Neural progenitor cell (in vitro differentiated cells): ENCODE measurements around the gene HECTD4. TPM values are rescaled to one million over a fixed set of nuclear protein-coding genes. Genes with fewer than 3 reads are reported as not detected.

Source experiments
- DNase-seq: peaks from one replicate; pipeline ENCODE4 v3.0.0-alpha.2; 2016; ENCODE audit warnings: low spot score
- H2AFZ ChIP-seq: fragments of 200-600 bp; sonication (generic); replicated peaks from 2 replicates; pipeline ENCODE4 v1.6.1; 2016; ENCODE audit warnings: antibody characterized with exemption
- H3F3A ChIP-seq: fragments of 200-600 bp; sonication (generic); 2 replicates; pipeline ENCODE4 v1.6.1; 2016; ENCODE audit warnings: antibody characterized with exemption, low read depth
- H3K27ac ChIP-seq: fragments of 200-600 bp; sonication (generic); 2 replicates; pipeline ENCODE4 v1.5.1; 2016; ENCODE audit warnings: mild to moderate bottlenecking
- H3K27me3 ChIP-seq: fragments of 200-600 bp; sonication (generic); 2 replicates; pipeline ENCODE4 v1.6.1; 2016; ENCODE audit warnings: mild to moderate bottlenecking, moderate library complexity
- H3K36me3 ChIP-seq: fragments of 200-600 bp; sonication (generic); 2 replicates; pipeline ENCODE4 v1.5.1; 2016
- H3K4me1 ChIP-seq: fragments of 200-600 bp; sonication (generic); 2 replicates; pipeline ENCODE4 v1.6.1; 2016; ENCODE audit warnings: mixed run types
- H3K4me2 ChIP-seq: fragments of 200-600 bp; sonication (generic); 2 replicates; pipeline ENCODE4 v1.6.1; 2016
- H3K4me3 ChIP-seq: fragments of 200-600 bp; sonication (generic); 2 replicates; pipeline ENCODE4 v1.5.1; 2016
- H3K79me2 ChIP-seq: fragments of 200-600 bp; sonication (generic); 2 replicates; pipeline ENCODE4 v1.6.1; 2016; ENCODE audit warnings: low read depth
- H3K9ac ChIP-seq: fragments of 200-600 bp; sonication (generic); 2 replicates; pipeline ENCODE4 v1.6.1; 2016
- H3K9me3 ChIP-seq: fragments of 200-600 bp; sonication (generic); 2 replicates; pipeline ENCODE4 v1.5.1; 2016; ENCODE audit warnings: low read depth
- H4K20me1 ChIP-seq: fragments of 200-600 bp; sonication (generic); 2 replicates; pipeline ENCODE4 v1.6.1; 2016; ENCODE audit warnings: low read depth
- H3K27ac Mint-ChIP-seq: 3 replicates; pipeline ENCODE4 v1.8.0; 2021; ENCODE audit warnings: mixed read lengths
- H3K27me3 Mint-ChIP-seq: 2 replicates; pipeline ENCODE4 v1.8.0; 2022; ENCODE audit warnings: low read depth, mild to moderate bottlenecking, inconsistent platforms, moderate library complexity, mixed read lengths; ENCODE audit not compliant: insufficient read depth
- H3K36me3 Mint-ChIP-seq: 3 replicates; pipeline ENCODE4 v1.8.0; 2021; ENCODE audit warnings: mixed read lengths
- H3K4me1 Mint-ChIP-seq: 3 replicates; pipeline ENCODE4 v1.8.0; 2021; ENCODE audit warnings: mixed read lengths
- H3K4me3 Mint-ChIP-seq: 3 replicates; pipeline ENCODE4 v1.8.0; 2021; ENCODE audit warnings: mild to moderate bottlenecking, moderate library complexity, mixed read lengths
- H3K9me3 Mint-ChIP-seq: 3 replicates; pipeline ENCODE4 v1.8.0; 2020; ENCODE audit warnings: mixed read lengths
- EZH2 ChIP-seq: fragments of 200-600 bp; sonication (generic); IDR thresholded peaks from 2 replicates; pipeline ENCODE4 v1.6.1; 2017; ENCODE audit warnings: antibody characterized with exemption, mild to moderate bottlenecking, moderate library complexity
- EZH2phosphoT487 ChIP-seq: fragments of 200-600 bp; sonication (generic); IDR thresholded peaks from 2 replicates; pipeline ENCODE4 v1.6.1; 2017; ENCODE audit warnings: antibody characterized with exemption
- total RNA-seq: library from RNA; depleted of rRNA; stranded (reverse); fragments of >200 nt; gene quantifications from 2 replicates; pipeline ENCODE4 v1.2.3, GENCODE V29; 2015; ENCODE audit warnings: low replicate concordance
- TF ChIP-seq, protein P1 (sequence below): fragments of 200-600 bp; sonication (generic); IDR thresholded peaks from 2 replicates; pipeline ENCODE4 v1.5.1; 2017; ENCODE audit warnings: antibody characterized with exemption, mild to moderate bottlenecking

Gene HECTD4
- total RNA-seq, 1 donor from 2014 or later: 11.0 TPM

DNA sequence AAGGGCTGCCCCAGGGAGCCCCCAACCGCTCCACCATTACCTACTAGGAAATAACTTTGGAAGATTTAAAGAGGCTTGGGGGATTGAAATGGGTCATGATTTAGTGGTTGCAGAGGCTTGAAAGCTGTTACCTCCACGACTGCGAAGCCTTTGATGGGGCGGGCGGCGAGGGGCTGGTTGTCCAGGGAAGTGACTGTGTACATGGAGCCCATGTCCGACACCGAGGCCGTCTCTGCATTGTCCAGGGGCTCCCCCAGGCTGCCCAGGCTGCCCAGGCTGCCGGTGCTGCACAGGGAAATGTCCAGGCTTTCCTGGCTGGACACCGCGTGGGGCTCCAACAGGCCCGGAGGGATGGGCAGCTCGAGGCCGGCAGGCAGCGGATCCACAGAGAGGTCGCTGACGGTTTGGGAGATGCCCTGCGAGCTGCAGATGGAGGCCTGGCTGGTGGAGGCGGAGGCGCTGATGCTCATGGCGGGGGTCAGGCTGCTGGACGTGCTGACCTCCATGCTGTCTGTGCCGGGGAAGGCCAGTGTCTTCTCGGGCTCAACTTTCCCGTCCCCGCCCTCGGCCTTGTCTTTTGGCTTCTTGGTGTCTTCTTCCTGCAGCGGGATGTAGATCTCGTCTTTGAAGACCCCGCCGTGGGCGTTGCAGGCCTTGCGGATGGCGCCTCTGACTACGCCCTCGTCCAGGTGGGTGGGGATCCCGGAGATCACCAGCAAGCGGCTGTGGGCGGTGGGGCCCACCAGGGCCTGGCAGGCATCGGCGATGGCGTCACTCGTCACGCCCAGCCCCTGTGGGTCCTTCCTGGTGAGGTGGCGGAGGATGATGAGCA lies 198.0 kb downstream of the HECTD4 start:
- Mint-ChIP-seq H3K9me3 (no peaks in the 10 kb centered on the region), H3K27me3 (no peaks in the 10 kb centered on the region), H3K4me1 (peaks cover 2% of the 10 kb centered on the region), H3K27ac (no peak overlapping the region), H3K36me3 (peaks cover 7% of the 10 kb centered on the region), H3K4me3 (no peak overlapping the region)
- H3K36me3 ChIP-seq: no peaks in the 10 kb centered on the region
- DNase-seq: no peak
- H3K79me2 ChIP-seq: no peaks in the 10 kb centered on the region
- no peaks in the 10 kb centered on the region for H3K9me3 ChIP-seq
- H3F3A ChIP-seq: no peaks in the 10 kb centered on the region
- H3K9ac ChIP-seq: no peak overlapping the region
- no peak overlapping the region for H3K4me3 ChIP-seq
- no peak overlapping the region for H3K27ac ChIP-seq
- H2AFZ ChIP-seq: no peak overlapping the region
- TF ChIP-seq EZH2phosphoT487: no peak
- TF ChIP-seq EZH2: no peak
- TF ChIP-seq, protein P1, sequence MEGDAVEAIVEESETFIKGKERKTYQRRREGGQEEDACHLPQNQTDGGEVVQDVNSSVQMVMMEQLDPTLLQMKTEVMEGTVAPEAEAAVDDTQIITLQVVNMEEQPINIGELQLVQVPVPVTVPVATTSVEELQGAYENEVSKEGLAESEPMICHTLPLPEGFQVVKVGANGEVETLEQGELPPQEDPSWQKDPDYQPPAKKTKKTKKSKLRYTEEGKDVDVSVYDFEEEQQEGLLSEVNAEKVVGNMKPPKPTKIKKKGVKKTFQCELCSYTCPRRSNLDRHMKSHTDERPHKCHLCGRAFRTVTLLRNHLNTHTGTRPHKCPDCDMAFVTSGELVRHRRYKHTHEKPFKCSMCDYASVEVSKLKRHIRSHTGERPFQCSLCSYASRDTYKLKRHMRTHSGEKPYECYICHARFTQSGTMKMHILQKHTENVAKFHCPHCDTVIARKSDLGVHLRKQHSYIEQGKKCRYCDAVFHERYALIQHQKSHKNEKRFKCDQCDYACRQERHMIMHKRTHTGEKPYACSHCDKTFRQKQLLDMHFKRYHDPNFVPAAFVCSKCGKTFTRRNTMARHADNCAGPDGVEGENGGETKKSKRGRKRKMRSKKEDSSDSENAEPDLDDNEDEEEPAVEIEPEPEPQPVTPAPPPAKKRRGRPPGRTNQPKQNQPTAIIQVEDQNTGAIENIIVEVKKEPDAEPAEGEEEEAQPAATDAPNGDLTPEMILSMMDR: no peak
- no peaks in the 10 kb centered on the region for H3K4me1 ChIP-seq
- no peaks in the 10 kb centered on the region for H3K27me3 ChIP-seq
- H4K20me1 ChIP-seq: no peaks in the 10 kb centered on the region
- no peak overlapping the region for H3K4me2 ChIP-seq

DNA sequence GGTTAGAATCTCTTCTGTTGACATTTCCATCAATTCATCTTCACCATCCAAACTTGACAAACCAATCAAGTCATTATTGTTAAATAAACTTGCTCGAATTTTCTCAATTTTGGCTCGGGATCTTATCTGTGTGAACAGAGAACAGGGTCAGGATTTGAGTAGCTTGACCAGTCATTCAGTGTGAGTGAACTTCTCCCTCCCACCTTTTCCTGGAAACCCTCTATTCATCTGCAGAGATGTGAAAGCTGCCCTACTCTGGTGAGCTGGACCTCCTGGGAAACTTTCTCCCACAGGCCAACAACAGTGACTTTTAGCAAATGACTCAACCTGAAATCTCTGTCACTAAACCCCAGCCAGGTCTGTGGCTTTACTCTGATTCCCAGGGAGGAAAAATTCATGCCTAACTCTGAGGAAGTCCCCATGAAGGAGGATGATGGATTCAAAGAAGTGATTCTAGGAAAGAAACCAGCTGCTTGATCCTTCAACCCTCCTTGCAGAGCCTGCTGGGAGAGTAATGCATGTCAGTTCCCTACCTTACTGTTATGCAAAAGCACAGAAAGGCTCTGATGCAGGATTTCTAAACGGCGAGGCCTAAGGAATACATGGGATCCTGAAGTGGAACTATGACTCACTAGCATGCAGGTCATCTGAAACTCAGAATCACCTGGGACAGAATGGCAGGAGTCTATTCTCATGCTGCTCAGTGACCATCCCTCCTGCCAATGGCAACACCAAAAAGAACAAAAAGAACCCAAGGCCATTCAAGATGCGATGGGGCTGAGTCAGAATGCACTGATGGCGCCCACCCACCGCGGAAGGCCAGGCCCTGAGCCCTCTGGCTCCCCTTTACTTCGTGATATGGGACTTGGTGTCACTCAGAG lies 198.8 kb downstream of the HECTD4 start:
- Histone ChIP-seq H3K4me1 (no peaks in the 10 kb centered on the region), H3K27me3 (no peaks in the 10 kb centered on the region), H2AFZ (no peak overlapping the region), H3K4me3 (no peak overlapping the region), H3K79me2 (no peaks in the 10 kb centered on the region), H3K4me2 (no peak overlapping the region), H3K9me3 (no peaks in the 10 kb centered on the region), H3K36me3 (no peaks in the 10 kb centered on the region), H3K27ac (no peak overlapping the region), H3F3A (no peaks in the 10 kb centered on the region), H3K9ac (peak overlapping the region; percentile 12), H4K20me1 (no peaks in the 10 kb centered on the region)
- no peak for DNase-seq
- no peak overlapping the region for H3K4me3 Mint-ChIP-seq
- no peaks in the 10 kb centered on the region for H3K9me3 Mint-ChIP-seq
- H3K27ac Mint-ChIP-seq: peak overlapping the region; percentile 66
- TF ChIP-seq, protein P1: no peak
- TF ChIP-seq EZH2: no peak
- no peak for TF ChIP-seq EZH2phosphoT487
- H3K27me3 Mint-ChIP-seq: no peaks in the 10 kb centered on the region
- peaks cover 8% of the 10 kb centered on the region for H3K36me3 Mint-ChIP-seq
- H3K4me1 Mint-ChIP-seq: peaks cover 2% of the 10 kb centered on the region

DNA sequence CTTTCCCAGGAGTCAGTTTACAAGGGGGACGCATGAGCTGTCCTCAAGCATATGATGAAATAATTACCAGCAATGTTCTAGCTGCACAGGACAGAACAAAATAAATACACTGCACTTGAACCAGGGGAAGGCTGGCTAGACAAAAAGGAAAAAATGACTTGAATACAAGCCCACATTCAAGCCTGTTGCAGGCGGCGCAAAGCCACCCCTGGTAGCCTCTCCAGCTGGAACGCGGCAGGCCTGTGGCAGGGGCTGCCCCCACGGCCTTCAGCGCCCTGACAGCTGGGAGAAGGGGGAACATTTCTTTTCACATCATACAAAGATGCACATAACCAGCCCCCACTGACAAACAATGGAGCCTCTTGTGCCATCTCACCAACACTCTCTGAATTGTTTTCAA lies 199.7 kb downstream of the HECTD4 start:
- H3K9me3 ChIP-seq: no peaks in the 10 kb centered on the region
- no peaks in the 10 kb centered on the region for H4K20me1 ChIP-seq
- no peak for DNase-seq
- no peak overlapping the region for H2AFZ ChIP-seq
- H3K4me1 ChIP-seq: no peaks in the 10 kb centered on the region
- Mint-ChIP-seq H3K4me3 (no peak overlapping the region), H3K36me3 (peaks cover 8% of the 10 kb centered on the region), H3K4me1 (peaks cover 2% of the 10 kb centered on the region), H3K27me3 (no peaks in the 10 kb centered on the region), H3K9me3 (no peaks in the 10 kb centered on the region), H3K27ac (no peak overlapping the region)
- H3K27ac ChIP-seq: no peak overlapping the region
- H3K4me3 ChIP-seq: no peak overlapping the region
- no peaks in the 10 kb centered on the region for H3K36me3 ChIP-seq
- no peak overlapping the region for H3K9ac ChIP-seq
- no peaks in the 10 kb centered on the region for H3K79me2 ChIP-seq
- H3K27me3 ChIP-seq: no peaks in the 10 kb centered on the region
- no peaks in the 10 kb centered on the region for H3F3A ChIP-seq
- TF ChIP-seq EZH2phosphoT487: no peak
- TF ChIP-seq, protein P1: no peak
- TF ChIP-seq EZH2: no peak
- no peak overlapping the region for H3K4me2 ChIP-seq
